ENCODE results near the gene MRNIP.

MRNIP gene

GRCh38 chr5:179870403-179870903, 11.8 kb upstream of the MRNIP start:
- DNase-seq: no peak

- DNase-seq: no peak
Observed at GRCh38 chr5:179869641-179870402, 11.2 kb upstream of the MRNIP start.

GRCh38 chr5:179869101-179869500, 10.5 kb upstream of the MRNIP start:
- DNase-seq: no peak

DNA sequence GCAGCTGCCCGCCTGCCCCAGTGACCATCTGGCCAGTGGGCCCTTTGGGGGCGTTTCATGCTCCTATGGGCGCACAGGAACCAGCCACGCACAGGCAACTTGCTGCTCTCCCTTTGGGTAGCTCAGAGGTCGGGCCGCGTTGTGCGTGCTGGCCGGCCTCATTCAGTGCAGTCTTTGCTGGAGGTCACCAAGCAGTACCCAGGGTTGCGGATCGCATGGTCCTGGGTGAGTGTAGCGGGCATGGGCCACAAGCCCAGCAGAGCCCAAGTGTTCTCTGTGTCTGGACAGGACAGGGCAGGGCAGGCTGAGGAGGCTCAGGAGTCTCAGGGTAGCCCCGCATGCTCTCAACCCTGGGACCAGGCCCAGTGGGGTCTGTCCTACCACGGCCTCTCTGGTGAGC, 9.9 kb upstream of the MRNIP start:
- no peak for DNase-seq

DNA sequence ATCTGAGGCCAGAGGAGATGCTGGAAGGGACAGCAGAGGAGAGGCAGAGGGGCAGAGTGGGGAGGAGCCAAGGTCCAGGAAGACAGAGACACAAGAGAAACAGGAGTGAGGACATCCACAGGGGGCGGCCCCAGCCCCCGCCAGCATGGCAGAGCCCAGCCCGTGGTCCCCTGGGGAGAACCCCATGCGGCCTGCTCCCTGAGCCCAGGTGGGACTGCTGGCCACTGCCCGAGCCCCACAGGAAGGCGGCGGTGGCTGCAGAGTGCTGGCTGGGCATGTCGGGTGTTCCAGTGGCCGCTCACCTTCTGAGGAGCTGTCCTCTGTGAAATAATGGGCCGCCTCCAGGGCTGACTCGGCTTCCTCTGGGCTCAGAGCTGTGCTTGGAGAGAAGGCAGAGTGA, 8.9 kb upstream of the MRNIP start:
- DNase-seq: no peak

DNA sequence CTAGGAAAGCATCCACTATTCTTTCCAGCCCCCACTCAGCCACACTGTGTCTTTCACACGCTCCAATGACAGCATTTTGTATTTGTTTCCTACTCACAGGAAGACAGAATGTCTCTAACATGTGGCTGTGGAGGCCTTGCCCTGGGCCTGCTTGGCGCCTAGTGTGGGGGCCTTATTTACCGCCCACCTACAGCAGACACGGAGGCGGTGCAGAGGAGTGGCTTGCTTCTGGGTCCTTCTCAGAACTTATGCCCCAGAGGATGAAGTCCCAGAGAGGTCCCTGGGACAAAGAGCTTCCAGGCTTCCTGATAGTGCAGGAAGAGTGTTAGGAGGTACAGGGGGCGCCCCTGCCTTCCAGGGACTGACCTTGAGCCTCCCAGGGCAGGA, 8.5 kb upstream of the MRNIP start:
- no peak for DNase-seq

DNA sequence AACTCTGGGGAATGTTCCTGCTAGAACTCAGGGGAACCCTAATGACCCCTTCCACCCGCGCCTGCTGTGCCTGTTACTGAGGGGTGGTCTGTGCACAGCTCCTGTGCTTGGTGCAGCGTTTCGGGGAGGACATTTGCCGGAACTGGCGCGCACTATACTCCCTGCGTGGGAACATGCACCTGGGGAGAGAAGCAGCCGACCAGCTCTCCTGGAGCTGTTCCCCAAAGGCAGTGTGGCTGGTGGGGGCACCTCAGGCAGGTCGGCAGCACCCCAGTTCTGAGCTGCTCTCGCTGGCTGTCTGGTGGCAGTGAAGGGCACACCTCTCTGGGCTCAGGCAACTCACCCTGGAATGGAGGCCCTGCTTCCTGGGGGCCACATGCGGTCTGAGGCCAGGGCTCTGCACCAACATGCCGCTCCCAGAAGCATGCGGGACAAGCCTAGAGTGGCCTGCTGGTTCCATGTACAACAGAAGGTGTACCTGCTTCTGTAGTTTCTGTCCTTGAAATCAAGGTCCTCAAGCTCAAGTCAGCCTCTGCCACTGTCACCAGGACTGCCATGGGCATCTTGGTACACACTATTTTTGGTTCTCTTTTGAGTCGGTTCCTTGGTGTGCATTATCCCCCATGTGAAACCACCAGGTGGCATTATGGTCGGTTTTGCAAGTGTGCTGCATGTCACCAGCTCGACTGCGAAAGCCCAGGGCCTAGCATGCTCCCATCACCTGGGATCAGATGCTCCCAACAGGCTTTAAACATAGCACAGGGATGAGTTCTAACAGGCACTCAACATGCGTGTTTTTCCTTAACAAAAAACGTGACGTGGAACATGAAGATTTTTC, 7.8 kb upstream of the MRNIP start:
- no peak for DNase-seq

DNA sequence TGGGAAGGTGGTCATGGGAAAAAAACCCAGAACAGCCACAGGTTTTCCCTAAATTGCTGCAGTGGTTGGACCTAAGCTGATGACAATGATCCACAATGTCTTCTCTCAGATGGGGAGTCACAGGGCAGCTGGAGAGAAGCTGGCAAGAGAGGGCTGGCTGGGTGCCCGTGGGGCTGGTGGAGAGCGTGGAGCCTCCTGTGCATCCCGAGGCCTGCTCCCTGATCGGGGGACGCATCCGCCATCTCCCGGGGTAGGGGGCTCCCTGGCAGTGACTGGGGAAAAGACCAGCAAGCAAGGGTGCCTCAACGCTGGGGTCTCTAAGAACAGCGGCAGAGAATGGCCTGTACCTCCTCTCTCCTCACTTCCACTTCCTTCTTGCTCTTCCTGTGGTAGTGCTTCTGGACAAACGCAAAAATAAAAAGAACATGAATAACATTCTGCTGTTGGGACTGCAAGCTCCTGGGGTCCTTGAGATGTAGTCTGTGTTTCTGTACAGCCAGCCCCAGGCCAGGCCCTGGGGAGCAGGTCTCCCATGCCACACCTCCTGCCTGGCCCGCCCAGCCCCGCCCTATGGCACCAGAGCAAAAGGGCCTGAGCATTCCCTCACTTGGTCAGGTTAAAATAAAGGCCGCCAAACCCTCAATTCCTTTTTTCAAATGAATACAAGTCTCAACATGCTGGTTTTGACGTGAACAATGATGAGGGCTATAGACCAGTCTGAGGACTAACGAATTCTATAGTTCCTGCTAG, 7.0 kb upstream of the MRNIP start:
- no peak for DNase-seq

DNA sequence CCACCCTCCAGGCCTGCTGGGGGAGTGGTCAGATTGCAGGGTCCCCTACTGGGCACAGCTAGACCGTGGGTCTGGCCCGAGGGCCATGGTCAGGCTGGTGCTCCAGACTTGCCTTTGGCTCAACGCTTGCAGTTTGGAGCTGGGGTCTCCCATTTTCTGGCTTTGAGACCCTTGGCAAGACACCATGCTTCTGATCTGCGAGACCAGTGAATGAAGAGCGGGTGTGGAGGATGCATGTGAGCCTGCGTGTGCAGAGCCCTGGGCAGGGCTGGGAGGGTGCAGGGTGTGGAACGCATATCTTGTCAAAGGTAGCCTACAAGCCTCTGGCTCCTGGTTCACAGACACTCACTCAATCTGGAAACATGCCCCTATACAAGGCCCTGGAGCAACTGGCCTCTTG, 6.1 kb upstream of the MRNIP start:
- no peak for DNase-seq

DNA sequence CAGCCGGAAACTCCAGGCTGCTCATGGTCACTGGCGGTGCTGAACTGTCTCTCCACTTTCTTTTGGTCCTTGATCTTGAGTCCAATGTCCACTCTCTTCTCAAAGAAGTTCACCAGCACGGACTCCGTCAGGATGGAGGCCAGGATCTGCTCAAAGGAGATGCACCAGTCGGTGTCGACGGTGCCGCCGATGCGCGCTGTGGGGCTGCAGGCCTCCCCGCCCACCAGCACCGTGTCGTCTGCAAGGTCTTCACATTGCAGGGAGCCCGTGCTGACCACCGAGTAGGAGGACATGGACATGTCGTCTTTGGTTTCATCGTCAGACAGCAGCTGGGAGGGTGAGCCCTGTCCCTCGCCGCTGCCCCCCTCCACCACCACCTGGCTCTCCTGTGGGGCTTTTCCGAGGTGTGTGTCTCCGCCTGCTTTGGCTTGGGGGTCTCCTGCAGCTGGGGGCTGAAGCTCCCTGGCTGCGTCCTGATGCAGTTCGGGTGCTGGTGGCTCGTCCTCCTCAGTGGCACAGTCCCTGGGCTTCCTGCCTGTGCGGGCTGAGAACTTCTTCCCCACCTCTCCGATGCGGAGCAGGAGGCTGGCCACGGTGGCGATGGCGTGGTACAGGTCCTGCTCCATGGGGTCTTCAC, 5.0 kb upstream of the MRNIP start:
- no peak for DNase-seq

GRCh38 chr5:179862891-179863290, 4.3 kb upstream of the MRNIP start:
- DNase-seq: no peak

DNA sequence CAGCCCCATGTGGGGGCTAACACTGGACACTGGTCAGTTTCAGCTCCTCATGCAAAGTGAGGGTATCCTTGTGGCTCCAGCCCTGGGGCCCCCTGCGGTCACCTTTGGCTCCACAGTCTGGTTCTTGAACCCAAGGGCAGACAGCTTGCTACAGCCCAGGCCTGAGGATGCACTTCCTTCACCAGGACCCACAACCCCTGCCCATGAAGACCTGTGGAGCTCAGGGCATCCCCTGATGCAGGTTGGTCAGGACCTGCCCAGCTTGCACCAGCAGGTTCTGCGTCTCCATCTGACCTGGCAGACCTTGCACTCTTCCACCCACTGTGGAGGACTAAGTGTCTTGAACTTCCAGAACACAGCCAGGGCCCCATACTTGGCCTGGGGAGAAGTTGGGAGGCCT, 3.7 kb upstream of the MRNIP start:
- no peak for DNase-seq

GRCh38 chr5:179860301-179860700, 1.7 kb upstream of the MRNIP start:
- DNase-seq: no peak

GRCh38 chr5:179858241-179858585, 404 bp downstream of the MRNIP start:
- DNase-seq: peak; percentile 55 to 61

DNA sequence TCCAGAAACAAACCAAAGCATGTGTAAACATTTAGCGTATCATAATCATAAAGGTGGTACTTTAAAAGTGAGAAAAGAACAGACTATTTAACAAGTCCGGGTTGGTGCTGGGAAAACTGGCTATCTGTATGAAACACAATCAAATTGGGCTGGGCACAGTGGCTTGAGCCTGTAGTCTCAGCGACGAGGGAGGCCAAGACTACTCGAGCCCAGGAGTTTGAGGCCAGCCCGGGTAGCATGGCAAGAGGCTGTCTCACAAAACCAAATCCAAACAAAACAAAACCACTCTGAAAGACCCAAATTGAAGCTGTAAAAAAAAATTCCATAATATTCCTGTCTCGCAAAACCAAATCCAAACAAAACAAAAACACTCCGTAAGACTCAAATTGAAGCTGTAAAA, 4.3 kb downstream of the MRNIP start:
- no peak for DNase-seq

GRCh38 chr5:179852993-179853547, 5.5 kb downstream of the MRNIP start:
- no peak for DNase-seq

- DNase-seq: no peak
Observed at GRCh38 chr5:179841621-179842020, 17.0 kb downstream of the MRNIP start.

GRCh38 chr5:179840766-179841165, 17.9 kb downstream of the MRNIP start:
- DNase-seq: no peak

GRCh38 chr5:179840321-179840720, 18.3 kb downstream of the MRNIP start:
- no peak for DNase-seq

DNA sequence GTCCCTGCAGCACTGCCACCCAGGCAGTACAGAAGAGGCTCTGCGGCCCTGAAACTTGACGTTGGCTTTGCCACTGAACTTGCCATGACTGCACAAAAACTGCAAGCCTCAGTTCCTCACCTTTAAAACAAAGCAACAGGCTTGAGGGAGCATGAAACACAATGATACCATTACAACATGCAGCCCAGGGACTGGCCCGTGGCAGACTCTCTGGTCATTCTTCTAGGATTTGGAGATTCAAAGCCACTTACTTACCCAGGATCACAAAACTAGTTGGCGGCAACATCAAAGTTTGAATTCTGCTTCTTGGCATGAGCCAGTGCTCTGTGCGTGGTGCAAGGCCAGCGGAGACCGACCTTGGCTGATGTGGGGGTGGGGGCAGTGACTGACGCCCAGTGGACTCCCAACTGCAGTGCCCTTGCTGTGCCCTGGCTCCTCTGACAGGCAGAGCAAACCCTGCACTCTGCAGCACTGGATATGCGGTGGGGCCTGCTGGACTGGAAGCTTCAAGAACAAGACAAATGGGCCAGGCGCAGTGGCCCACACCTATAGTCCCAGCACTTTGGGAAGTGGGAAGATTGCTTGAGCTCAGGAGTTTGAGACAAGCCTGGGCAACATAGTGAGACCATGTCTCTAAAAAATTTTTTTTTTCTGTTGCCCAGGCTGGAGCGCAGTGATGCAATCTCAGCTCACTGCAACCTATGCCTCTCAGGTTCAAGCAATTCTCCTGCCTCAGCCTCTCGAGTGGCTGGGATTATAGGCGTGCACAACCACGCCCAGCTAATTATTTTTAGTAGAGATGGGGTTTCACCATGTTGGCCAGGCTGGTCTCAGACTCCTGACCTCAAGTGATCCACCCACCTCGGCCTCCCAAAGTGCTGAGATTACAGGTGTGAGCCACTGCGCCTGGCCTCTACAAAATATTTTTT, 19.0 kb downstream of the MRNIP start:
- no peak for DNase-seq
